Stimulated activated CD8-positive, alpha-beta memory T cell treated with anti-CD3 and anti-CD28 coated beads, Interleukin-4, amount 100 ng/mL, for 1 hour (primary cell): ENCODE data around the gene SCTR.

Source experiments
- DNase-seq, 2 donors: peaks; one replicate each; pipeline ENCODE4 v3.0.0-alpha.2; 2020; ENCODE audit warnings: low read depth in 2 of 2, low spot score in 1 of 2

SCTR gene

GRCh38 chr2:119449521-119449920 lies 74.8 kb downstream of the SCTR start:
- DNase-seq = no peak

- DNase-seq = no peak
Observed at GRCh38 chr2:119448427-119449141, 75.7 kb downstream of the SCTR start.

GRCh38 chr2:119446037-119446436 lies 78.2 kb downstream of the SCTR start:
- DNase-seq = no peak

- no peak for DNase-seq
Observed at GRCh38 chr2:119442850-119443249, 81.4 kb downstream of the SCTR start.

GRCh38 chr2:119442226-119442619 lies 82.1 kb downstream of the SCTR start:
- no peak for DNase-seq

GRCh38 chr2:119441376-119442225 lies 82.7 kb downstream of the SCTR start:
- no peak for DNase-seq

GRCh38 chr2:119440873-119441272 lies 83.4 kb downstream of the SCTR start:
- DNase-seq = no peak

GRCh38 chr2:119440501-119440870 lies 83.8 kb downstream of the SCTR start:
- no peak for DNase-seq

- DNase-seq = no peak
Observed at GRCh38 chr2:119439574-119440500, 84.4 kb downstream of the SCTR start.

- DNase-seq = no peak
Observed at GRCh38 chr2:119438726-119439284, 85.5 kb downstream of the SCTR start.

GRCh38 chr2:119438128-119438656 lies 86.1 kb downstream of the SCTR start:
- no peak for DNase-seq

- no peak for DNase-seq
Observed at GRCh38 chr2:119436993-119437772, 87.1 kb downstream of the SCTR start.

GRCh38 chr2:119435953-119436297 lies 88.4 kb downstream of the SCTR start:
- DNase-seq = no peak

- no peak for DNase-seq
Observed at GRCh38 chr2:119435081-119435952, 89.0 kb downstream of the SCTR start.

- no peak for DNase-seq
Observed at GRCh38 chr2:119434664-119435063, 89.6 kb downstream of the SCTR start.

- DNase-seq = no peak
Observed at GRCh38 chr2:119433636-119434327, 90.5 kb downstream of the SCTR start.

- no peak for DNase-seq
Observed at GRCh38 chr2:119432851-119433522, 91.3 kb downstream of the SCTR start.
